NCI-H510A (cell line): ENCODE results near the gene CYB561.

Source experiments
- DNase-seq: peaks from one replicate; lab custom pipeline; 2025; lab: John Stamatoyannopoulos, UW

Gene CYB561

DNA sequence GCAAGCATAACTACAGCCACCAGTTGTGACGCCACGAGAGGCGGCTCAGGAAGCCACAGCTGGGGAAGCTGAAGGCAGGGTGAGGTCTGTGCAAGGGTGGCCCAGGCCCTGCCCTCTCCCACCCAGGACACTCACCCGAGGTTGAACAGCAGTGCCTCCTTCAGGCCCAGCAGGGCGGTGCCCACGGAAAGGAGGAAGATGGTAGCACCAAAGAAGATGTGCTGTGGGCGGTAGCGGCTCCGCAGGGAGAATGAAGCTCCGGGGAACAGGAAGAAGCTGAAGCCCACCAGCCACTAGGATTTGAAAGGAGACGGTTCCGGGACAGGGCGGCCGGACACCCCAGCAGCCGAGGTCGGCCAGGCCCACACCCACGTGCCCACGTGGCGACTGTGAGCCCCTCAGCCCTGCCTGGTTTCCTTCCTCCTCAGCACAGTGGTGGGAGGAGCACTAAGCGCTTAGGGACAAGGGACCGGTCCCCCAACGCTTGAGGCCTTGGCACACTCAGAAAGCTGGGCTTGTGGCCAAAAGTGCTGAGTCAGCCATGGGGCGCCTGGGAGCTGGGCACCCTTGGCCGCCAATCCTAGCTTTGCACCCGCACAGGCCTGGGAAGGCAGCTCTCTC is 11.0 kb downstream of the CYB561 start:
- DNase-seq = no peak

DNA sequence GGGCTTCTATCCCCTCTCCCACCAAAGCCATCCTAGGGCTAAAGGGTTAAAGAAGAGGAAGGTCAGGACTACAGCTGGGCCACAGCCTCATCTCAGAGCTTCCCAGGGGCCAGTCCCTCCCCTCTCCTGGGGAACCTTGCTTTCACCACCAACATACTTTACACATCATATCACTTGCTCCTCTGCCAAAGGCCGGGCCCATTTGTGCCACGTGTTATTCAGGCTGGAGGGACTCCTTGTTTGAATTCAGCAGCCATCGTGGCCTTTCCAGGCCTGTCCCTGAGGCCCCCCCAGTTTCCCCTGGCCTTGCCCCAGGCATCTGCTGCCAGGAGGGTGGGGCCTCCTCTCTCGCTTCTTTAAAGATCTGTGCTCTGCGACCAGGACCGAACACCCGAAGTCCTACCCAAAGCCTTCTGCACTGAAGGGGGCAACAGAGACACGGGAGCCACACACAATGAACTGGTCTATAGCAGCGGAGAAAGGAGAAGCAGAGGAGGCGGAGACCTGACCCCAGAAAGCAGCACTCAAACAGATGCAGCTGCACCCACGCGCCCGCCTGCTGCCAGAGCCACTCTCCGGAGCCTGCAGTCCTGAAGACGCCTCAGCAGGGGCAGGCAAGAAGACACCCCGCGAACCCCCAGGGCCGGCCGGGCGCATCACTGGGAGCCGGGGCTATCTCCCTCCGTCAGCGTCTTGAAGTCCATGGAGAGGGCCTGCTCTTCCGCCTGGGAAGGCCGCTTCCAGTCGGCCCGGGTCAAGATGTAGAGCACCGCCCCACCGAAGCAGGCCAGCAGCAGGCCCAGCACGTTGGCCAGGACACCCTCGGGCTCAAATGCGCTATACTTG is 12.1 kb downstream of the CYB561 start:
- DNase-seq = no peak

DNA sequence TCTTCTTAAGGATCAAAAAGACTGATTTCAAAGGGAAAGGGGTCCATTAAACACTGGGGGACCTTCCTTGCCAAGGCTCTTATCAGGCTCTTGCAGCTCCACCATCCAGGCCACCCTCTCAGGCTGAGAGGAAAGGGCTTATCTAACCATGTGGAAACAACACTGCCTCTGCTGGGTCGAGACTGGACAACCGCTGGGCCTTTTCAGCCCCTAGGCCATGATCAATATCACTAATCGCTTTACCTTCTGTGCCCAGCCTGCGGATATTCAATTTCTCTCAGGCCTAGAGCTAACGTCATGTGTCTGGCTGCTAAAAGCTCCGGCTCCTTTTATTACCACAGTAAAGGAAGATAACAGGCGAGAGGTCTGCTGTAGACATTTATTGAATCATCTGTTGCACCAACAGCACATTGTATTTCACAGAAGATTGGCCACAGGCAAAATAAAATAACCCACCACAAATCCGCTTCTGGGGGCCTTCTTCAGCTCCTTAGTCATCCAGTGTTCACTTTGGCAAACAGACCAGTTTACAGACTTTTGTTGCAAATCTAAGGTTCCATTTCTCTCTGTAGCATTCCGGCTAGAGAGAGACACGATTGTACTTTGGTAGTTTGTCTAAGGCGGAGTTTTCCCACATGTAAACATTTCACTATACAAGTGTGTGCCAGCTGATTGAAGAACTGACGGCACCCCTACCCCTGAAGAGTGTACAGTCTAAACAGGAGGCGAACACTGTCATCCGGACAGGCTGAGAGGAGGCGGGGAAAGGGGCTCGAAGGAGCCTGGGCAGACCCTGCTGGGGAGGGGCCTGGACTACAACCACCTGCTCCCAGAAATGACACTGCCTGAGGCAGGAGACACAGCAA is 13.9 kb downstream of the CYB561 start:
- DNase-seq = no peak

DNA sequence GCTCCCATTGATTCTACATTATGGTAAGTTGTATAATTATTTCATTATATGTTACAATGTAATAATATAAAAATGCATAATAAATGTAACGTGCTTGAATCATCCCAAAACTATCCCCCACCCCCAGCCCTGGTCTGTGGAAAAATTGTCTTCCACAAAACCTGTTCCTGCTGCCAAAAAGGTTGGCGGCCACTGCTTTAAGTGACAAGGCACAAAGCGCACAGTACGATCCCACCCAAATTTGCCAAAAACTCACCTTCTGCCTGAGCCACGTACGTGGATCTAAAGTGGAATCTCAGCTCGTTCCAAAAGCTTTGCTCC is 14.5 kb downstream of the CYB561 start:
- DNase-seq = no peak

DNA sequence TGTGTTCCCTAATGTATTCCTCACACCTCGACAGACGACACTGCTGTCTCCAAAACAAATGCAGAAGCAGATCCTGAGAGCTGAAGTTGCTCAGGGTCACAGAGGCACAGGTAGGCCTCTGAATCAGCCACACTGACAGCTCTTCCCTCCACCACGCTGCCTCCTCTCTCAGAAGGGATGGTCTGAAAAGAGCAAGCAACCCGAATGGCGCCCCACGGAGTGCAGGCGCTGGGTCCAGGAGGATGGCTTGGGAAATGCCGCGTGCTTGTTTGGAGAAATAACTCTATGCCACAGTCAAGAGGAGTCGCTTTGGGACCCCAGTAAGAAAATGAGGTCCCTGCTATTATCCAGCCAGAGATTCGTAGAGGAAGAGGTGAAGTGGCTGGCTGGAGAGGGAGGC is 15.9 kb downstream of the CYB561 start:
- DNase-seq = no peak

DNA sequence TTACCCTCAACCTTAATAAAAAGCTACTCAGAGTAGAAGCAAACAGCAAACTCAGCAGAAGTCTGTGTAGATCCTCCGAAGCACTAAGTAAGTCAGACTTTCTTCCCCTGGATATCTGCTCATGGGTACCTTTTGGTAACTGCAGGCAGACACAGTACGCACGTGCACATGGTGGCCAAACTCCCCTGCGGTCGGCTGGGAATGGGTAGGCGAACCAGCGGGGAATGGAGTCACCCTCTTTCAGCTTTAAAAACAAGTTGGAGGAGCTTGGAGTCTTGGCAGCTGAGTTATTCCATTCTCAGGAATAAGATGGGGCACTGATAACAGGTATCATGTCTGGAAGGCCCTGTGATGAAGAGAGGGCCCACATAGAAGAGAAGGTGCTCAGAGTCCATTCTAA is 16.3 kb downstream of the CYB561 start:
- DNase-seq = no peak

DNA sequence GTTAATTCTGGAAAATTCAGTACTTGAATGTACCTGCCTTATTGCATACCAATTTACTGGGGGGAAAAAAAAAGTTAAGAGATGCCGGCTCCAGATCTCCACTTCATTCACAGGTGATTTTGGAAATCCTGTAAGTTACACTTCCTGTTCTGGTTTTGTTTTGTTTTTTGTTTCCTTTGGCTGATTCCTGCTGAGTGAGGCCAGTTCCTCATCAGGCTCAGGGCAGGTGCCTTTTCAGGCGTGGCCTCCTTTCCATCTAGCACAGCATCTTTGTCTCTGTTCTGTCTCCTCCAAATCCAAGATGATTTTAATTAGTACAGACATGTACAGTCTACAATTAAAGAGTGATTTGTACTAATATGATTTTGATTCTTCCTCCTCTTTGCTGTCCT is 19.2 kb downstream of the CYB561 start:
- DNase-seq = no peak

DNA sequence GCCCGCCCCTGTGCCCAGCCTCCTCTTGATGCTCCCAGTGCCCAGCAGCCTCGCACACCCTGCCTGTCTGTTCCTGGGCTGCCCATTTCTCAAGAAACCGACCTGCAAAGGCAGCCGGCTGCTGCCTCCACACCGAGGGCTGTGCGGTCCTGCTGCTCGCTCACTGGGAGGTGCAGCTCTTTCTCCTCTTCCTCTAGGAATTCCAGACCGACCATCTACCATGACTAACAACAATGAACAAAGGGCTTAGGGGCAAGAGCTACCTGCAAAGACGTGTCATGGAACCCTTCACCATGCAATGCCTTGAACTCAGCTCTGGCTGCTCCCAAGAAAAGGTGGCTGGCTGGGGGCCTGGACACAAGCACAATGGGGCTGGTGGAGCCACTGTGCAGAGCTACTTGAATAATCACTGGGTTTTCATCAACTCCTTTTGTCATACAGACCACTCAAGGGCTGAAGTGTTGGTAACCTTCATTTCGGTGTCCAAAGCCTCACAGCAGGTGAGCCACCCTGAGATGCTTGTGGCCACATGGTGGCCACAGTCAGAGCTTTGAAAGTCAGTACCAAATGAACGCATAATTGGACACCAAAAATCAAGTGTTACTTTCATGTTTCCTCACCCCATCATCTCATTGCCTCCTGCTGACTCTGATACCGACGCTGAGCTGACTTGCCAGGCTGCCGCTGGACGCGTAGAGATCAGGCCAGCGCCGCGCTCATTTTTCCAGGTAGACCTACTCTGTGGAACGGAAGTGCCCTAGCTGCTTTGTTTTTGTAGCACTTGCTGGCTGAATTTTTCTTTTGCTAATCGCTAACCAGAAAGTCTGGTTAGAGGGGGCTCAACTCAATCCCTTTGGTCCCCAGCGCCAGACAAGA is 19.8 kb downstream of the CYB561 start:
- no peak for DNase-seq

DNA sequence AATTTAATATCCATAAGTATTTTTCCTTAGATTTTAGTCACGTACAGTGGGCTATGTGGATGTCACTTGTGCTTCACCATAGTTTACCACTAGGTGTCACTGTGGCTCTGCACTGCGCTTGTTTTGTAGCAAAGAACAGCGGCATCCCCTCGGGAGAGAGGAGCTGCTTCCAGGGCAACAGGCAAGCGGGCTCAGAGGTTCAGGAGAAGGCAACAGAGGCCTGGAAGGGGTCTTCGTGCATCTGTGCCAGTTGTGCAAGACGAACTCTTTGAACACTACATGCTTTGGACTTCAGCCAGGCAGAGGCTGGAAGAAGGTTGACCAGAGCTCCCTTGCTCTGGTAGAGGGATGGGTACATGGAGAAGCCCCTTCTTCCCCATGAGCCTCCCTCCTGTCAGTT is 20.6 kb downstream of the CYB561 start:
- peak; percentile 63 for DNase-seq

DNA sequence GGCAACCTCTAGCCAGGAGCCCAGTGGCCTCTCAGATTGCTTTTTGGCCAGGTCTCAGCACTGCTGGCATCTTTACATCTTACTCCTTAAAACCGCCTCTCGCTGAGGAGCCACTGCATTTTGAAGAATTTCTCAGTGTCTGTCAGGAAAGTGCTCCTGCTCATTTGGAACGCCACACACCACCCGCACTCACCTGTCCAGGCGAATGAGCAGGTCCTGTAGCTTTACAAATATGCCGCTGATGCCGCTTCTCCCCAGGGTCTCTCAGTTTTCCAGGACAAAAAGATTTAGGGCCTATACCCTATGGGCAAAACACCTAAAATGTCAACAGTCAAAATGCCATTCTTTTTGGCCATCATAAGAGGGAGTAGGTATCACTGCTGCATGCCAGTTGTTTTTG is 22.1 kb downstream of the CYB561 start:
- DNase-seq = no peak

DNA sequence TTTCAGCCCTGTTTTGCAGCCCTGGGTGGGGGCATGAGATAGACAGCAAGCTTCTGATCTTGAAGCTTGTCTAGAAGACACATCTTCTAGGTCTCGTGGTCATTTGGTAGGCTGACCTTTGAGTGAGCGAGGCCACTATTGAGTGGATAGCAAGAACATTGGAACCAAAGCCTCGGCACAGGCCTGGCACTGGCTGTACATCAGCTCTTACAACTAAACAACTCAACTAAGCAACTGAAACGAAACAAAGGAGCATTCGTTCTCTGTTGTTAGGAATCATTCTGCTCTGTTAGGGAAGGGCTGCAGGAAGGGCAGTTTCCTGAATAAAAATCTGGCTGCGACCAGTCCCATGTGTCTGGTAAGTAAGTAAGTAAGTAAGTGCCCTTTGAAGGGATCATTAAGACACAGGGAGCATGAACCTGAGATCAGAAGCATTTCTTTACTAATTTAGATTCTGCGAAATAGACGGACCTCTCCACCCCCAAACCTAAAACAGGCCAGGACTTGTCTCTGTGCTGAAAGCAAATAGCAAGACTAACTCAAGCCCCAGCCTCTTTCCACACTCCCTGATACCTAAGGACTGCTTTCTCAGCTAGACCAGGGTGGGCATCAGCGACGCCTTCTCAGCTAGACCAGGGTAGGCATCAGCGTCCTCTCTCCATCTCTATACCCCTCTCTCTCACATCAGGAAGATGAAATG is 22.7 kb downstream of the CYB561 start:
- DNase-seq = no peak

DNA sequence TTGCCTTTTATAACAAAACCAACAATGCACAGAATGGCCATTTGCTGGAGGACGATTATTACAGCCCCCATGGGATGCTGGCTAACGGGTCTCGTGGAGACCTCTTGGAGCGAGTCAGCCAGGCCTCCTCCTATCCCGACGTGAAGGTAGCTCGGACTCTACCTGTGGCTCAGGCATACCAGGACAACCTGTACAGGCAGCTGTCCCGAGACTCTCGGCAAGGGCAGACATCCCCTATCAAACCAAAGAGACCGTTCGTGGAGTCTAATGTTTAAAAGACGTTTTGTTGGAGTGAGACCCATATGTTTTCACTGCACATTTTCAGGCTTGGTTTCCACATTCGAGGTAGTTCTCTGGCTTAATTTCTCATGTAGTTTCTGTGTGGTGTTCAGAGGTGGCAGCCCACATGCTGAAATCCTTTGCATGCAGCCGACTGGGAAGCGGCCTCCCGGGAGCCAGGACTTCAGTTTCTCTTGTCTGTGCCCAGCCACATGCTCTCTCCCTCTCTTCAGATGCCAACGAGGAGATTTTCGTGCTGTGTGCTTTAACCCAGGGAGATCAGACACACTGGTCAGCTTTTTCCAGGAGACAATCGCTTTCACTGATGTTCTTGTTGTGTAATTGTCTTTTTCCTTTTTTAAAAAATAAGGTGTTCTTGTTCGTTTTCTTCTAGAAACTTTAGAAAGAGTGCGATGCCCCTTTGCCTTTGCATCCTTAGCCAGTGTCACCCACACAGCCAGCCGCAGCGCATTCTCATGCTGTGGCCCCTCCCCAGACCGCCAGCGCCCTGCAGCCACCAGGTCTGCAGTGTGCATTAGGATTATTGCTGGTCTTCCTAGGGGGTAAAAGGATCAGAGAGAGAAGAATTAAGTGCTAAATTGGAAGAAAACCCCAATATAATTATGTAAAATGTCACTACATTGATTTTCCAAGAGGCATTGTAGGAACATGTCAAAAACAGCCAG is 24.1 kb downstream of the CYB561 start:
- no peak for DNase-seq

DNA sequence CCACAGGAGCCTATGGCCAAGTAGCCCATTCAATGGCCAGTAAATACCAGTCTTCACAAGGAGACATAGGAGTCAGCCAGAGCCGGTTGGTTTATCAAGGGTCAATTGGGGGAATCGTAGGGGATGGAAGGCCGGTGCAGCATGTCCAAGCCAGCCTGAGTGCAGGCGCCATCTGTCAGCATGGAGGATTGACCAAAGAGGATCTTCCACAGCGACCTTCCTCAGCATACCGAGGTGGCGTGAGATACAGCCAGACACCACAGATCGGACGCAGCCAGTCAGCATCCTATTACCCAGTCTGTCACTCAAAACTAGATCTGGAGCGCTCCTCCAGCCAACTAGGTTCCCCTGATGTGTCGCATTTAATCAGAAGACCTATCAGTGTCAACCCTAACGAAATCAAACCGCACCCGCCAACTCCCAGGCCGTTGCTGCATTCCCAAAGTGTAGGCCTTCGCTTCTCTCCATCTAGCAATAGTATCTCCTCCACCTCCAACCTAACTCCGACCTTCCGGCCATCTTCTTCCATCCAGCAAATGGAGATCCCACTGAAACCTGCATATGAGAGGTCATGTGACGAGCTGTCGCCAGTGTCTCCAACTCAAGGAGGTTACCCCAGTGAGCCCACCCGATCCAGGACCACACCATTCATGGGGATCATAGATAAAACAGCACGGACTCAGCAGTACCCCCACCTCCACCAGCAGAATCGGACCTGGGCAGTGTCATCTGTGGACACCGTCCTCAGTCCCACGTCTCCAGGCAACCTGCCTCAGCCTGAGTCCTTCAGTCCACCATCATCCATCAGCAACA is 25.0 kb downstream of the CYB561 start:
- no peak for DNase-seq

DNA sequence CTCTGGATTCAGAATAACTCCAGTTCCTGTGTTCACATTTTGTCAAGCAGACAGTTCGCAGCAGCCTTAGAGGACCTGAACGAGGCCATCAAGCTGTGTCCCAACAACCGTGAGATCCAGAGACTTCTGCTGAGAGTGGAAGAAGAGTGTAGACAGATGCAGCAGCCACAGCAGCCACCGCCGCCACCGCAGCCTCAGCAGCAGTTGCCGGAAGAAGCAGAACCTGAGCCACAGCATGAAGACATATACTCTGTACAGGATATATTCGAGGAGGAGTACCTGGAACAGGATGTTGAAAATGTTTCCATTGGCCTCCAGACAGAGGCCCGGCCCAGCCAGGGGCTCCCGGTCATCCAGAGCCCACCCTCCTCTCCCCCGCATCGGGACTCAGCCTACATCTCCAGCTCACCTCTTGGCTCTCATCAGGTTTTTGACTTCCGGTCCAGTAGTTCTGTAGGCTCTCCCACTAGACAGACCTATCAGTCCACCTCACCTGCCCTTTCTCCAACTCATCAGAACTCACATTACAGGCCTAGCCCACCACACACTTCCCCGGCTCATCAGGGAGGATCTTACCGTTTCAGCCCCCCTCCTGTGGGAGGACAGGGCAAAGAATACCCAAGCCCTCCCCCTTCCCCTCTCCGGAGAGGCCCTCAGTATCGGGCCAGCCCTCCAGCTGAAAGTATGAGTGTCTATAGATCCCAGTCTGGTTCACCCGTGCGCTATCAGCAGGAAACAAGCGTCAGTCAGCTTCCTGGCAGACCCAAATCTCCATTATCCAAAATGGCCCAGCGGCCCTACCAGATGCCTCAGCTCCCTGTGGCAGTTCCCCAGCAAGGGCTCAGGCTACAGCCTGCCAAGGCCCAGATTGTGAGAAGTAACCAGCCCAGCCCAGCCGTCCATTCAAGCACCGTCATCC is 25.9 kb downstream of the CYB561 start:
- no peak for DNase-seq

DNA sequence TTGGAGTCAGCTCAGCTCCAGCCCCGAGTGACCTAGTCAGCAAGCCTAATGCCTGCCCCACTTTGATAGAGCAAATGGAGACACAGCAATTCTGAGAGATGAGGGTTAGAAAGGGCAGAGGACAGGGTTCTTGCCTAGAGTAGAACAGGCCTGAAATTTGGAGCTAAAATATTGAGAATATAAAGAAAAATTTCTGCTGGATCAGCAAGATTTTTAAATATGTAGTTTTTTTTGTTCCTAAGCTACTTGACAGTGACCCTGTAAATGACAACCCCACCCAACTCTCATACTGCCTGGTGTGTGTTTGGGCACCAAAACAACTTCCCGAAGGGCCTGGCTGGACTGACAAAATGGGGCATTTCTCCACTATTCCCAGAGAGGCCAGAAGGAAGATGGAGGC is 26.7 kb downstream of the CYB561 start:
- no peak for DNase-seq

DNA sequence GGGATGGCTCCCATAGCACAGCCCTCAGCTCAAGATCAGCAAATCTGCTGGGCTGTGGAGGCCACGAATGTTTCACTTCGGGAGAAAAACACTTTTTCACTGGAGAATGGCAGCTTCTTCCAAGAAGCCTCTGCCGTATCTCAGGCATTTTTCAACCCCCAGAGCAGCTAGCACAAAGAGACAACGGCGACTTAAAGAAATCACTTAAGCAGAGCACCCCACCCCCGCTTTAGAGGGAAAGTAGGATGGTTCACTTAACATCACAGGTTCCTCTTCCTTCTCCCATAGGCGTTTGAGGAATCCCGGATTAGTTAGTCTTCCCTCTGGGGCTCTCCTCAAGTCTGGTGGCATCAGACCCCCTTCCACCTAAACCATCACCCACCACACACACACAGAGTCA is 27.6 kb downstream of the CYB561 start:
- DNase-seq = no peak

DNA sequence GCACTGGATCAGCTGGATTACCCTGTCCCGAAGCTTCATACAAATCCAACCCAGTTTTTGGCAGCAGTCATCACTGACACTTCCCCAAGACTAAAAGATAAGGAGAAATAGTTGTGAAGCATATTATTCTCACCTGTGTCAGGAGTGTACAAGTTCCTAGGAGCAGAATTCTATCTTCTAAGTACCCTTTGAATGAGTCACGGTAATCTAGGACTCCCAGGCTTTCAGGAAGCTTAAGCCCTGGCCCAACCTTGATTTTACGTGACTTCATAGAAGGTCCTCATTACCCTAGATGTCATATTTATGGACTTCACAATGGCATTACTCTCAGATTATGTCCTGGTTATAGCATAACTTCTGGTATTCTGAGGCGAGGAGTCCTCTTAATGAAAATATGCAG is 31.9 kb downstream of the CYB561 start:
- DNase-seq = no peak

DNA sequence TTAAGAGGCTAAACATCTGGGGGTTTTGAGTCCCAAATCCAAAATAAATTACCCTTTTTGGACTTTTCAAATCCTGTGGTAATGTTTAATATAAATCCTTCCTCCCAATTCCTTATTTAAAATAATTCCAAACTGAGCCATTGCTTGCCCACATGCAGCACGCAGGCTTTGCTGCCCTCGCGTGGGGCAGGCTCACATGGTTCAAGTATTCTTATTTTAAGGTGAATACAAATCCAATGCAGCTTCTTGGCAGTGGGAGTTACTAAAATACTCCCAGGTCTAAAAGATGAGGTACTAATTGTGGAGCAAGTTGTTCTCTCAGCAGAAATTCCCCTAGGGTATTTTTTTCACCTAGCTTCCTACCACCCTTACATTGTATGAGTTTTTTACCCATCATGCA is 33.0 kb downstream of the CYB561 start:
- no peak for DNase-seq
